ENCODE data around the gene FNDC3B.

Gene FNDC3B

GRCh38 chr3:172367205-172368105, 328.1 kb downstream of the FNDC3B start:
- no peak for TF ChIP-seq REST (IDR thresholded peaks at IDR 0.05; ENCODE audit: insufficient read depth in 1 of 2, low read depth in 2 of 2, low read length in 2 of 2)
- no peak for TF ChIP-seq SIN3A (IDR thresholded peaks at IDR 0.05; ENCODE audit: borderline replicate concordance, insufficient read depth, low read length)
- no peak for TF ChIP-seq FOXP2 (optimal IDR thresholded peaks at IDR 0.05; ENCODE audit: borderline replicate concordance, extremely low read depth, extremely low read length, insufficient read depth)
- TF ChIP-seq POLR2AphosphoS5 (IDR thresholded peaks at IDR 0.05; ENCODE audit: low read depth, low read length) = no peak
- no peak for TF ChIP-seq TAF1 (IDR thresholded peaks at IDR 0.05; ENCODE audit: borderline replicate concordance, insufficient read depth, low read length)

GRCh38 chr3:172369590-172370259, 330.3 kb downstream of the FNDC3B start:
- TF ChIP-seq REST (IDR thresholded peaks at IDR 0.05; ENCODE audit: insufficient read depth in 1 of 2, low read depth in 2 of 2, low read length in 2 of 2) (no peak), POLR2AphosphoS5 (IDR thresholded peaks at IDR 0.05; ENCODE audit: low read depth, low read length) (no peak), TAF1 (IDR thresholded peaks at IDR 0.05; ENCODE audit: borderline replicate concordance, insufficient read depth, low read length) (no peak), SIN3A (IDR thresholded peaks at IDR 0.05; ENCODE audit: borderline replicate concordance, insufficient read depth, low read length) (no peak), FOXP2 (optimal IDR thresholded peaks at IDR 0.05; ENCODE audit: borderline replicate concordance, extremely low read depth, extremely low read length, insufficient read depth) (no peak)

GRCh38 chr3:172370419-172370818, 331.0 kb downstream of the FNDC3B start:
- TF ChIP-seq POLR2AphosphoS5 (IDR thresholded peaks at IDR 0.05; ENCODE audit: low read depth, low read length) = no peak
- no peak for TF ChIP-seq FOXP2 (optimal IDR thresholded peaks at IDR 0.05; ENCODE audit: borderline replicate concordance, extremely low read depth, extremely low read length, insufficient read depth)
- TF ChIP-seq SIN3A (IDR thresholded peaks at IDR 0.05; ENCODE audit: borderline replicate concordance, insufficient read depth, low read length) = no peak
- TF ChIP-seq REST (IDR thresholded peaks at IDR 0.05; ENCODE audit: insufficient read depth in 1 of 2, low read depth in 2 of 2, low read length in 2 of 2) = no peak
- no peak for TF ChIP-seq TAF1 (IDR thresholded peaks at IDR 0.05; ENCODE audit: borderline replicate concordance, insufficient read depth, low read length)

- TF ChIP-seq SIN3A (IDR thresholded peaks at IDR 0.05; ENCODE audit: borderline replicate concordance, insufficient read depth, low read length) (no peak), FOXP2 (optimal IDR thresholded peaks at IDR 0.05; ENCODE audit: borderline replicate concordance, extremely low read depth, extremely low read length, insufficient read depth) (no peak), REST (IDR thresholded peaks at IDR 0.05; ENCODE audit: insufficient read depth in 1 of 2, low read depth in 2 of 2, low read length in 2 of 2) (no peak), POLR2AphosphoS5 (IDR thresholded peaks at IDR 0.05; ENCODE audit: low read depth, low read length) (no peak), TAF1 (IDR thresholded peaks at IDR 0.05; ENCODE audit: borderline replicate concordance, insufficient read depth, low read length) (no peak)
These were observed 332.2 kb downstream of the FNDC3B start for GRCh38 chr3:172371544-172371943.

All from PFSK-1 (cell line).